ENCODE data around the gene TMEM100.
"Not testable (repeated sequence)": the region's sequence is repeated elsewhere in the genome, so short reads cannot be mapped to it uniquely, and the experiment has no call there.

Gene TMEM100

DNA sequence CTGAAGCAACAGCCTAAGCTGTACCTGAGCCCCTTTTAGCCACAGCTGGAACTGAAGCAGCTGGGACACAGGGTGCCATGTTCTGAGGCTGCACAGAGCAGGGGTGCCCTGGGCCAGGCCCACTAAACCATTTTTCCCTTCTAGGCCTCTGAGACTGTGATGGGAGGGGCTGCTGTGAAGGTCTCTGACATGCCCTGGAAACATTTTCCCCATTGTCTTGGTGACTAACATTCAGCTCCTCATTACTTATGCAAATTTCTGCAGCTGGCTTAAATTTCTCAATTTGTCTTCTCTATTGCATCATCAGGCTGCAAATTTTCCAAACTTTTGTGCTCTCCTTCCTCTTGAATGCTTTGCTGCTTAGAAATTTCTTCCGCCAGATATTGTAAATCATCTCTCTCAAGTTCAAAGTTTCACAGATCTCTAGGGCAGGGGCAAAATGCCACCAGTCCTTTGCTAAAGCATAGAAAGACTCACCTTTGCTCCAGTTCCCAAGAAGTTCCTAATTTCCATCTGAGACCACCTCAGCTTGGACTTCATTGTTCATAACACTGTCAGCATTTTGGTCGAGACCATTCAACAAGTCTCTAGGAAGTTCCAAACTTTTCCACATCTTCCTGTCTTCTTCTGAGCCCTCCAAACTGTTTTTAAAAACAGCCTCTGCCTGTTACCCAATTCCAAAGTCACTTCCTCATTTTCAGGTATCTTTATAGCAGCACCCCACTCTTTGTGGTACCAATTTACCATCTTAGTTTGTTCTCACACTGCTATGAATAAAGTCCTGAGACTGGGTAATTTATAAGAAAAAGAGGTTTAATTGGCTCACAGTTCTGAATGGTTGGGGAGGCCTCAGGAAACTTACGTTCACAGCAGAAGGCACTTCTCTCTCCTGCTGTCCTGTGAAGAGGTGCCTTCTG is 49.8 kb downstream of the TMEM100 start:
- DNase-seq, result no peak
- Histone ChIP-seq H3K4me2 (ENCODE audit: low read depth, low read length) (no peak overlapping the region), H3K9ac (ENCODE audit: low read length) (no peak overlapping the region), H3K36me3 (replicated peaks; ENCODE audit: insufficient read depth, low read length) (no peaks in the 10 kb centered on the region), H3K9me3 (replicated peaks; ENCODE audit: insufficient read depth, low read length) (no peaks in the 10 kb centered on the region), H2AFZ (ENCODE audit: low read length) (no peak overlapping the region), H3K9me2 (replicated peaks; ENCODE audit: insufficient read depth, low read length) (no peaks in the 10 kb centered on the region), H3K4me1 (ENCODE audit: low read length) (no peaks in the 10 kb centered on the region), H4K20me1 (ENCODE audit: insufficient read depth, low read length) (no peaks in the 10 kb centered on the region), H3K27me3 (replicated peaks; ENCODE audit: insufficient read depth, low read length) (no peaks in the 10 kb centered on the region), H3K4me3 (ENCODE audit: low read length) (no peak overlapping the region), H3K79me2 (ENCODE audit: low read length) (no peaks in the 10 kb centered on the region), H3K27ac (ENCODE audit: low read length) (no peak overlapping the region), H3F3A (ENCODE audit: insufficient read depth, low read length) (no peaks in the 10 kb centered on the region)
- TF ChIP-seq EZH2phosphoT487 (IDR thresholded peaks at IDR 0.05; ENCODE audit: low read length) (no peak), EZH2 (optimal IDR thresholded peaks at IDR 0.05; ENCODE audit: low read depth, low read length) (no peak)
- TF ChIP-seq, protein P1, sequence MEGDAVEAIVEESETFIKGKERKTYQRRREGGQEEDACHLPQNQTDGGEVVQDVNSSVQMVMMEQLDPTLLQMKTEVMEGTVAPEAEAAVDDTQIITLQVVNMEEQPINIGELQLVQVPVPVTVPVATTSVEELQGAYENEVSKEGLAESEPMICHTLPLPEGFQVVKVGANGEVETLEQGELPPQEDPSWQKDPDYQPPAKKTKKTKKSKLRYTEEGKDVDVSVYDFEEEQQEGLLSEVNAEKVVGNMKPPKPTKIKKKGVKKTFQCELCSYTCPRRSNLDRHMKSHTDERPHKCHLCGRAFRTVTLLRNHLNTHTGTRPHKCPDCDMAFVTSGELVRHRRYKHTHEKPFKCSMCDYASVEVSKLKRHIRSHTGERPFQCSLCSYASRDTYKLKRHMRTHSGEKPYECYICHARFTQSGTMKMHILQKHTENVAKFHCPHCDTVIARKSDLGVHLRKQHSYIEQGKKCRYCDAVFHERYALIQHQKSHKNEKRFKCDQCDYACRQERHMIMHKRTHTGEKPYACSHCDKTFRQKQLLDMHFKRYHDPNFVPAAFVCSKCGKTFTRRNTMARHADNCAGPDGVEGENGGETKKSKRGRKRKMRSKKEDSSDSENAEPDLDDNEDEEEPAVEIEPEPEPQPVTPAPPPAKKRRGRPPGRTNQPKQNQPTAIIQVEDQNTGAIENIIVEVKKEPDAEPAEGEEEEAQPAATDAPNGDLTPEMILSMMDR (IDR thresholded peaks at IDR 0.05; ENCODE audit: low read length), result no peak

- not testable (repeated sequence) for H3K4me1 ChIP-seq (ENCODE audit: low read length); H3F3A ChIP-seq (ENCODE audit: insufficient read depth, low read length); H3K36me3 ChIP-seq (replicated peaks; ENCODE audit: insufficient read depth, low read length); H3K27ac ChIP-seq (ENCODE audit: low read length); H3K4me2 ChIP-seq (ENCODE audit: low read depth, low read length); H3K9ac ChIP-seq (ENCODE audit: low read length); H2AFZ ChIP-seq (ENCODE audit: low read length); H4K20me1 ChIP-seq (ENCODE audit: insufficient read depth, low read length); H3K4me3 ChIP-seq (ENCODE audit: low read length); H3K9me2 ChIP-seq (replicated peaks; ENCODE audit: insufficient read depth, low read length); DNase-seq; H3K79me2 ChIP-seq (ENCODE audit: low read length); H3K9me3 ChIP-seq (replicated peaks; ENCODE audit: insufficient read depth, low read length); H3K27me3 ChIP-seq (replicated peaks; ENCODE audit: insufficient read depth, low read length)
Observed at GRCh38 chr17:55672010-55672409, 50.7 kb downstream of the TMEM100 start.

Measured in MM.1S (cell line).